HG03575 (cell line): ENCODE data around the gene SGIP1.

Experiments
- ATAC-seq: cut with Tn5 transposase; IDR thresholded peaks from one replicate; pipeline ENCODE4 v1.9.1; 2021; ENCODE audit not compliant: unreplicated experiment, insufficient number of reproducible peaks, low FRiP score; ENCODE audit errors: extremely low read depth

Gene SGIP1

GRCh38 chr1:66596191-66596590 lies 62.2 kb downstream of the SGIP1 start:
- ATAC-seq = no peak

GRCh38 chr1:66597500-66597899 lies 63.5 kb downstream of the SGIP1 start:
- ATAC-seq = no peak

- ATAC-seq = no peak
Observed at GRCh38 chr1:66598670-66599069, 64.7 kb downstream of the SGIP1 start.

- ATAC-seq = no peak
Observed at GRCh38 chr1:66599346-66599745, 65.4 kb downstream of the SGIP1 start.

- no peak for ATAC-seq
Observed at GRCh38 chr1:66599899-66600737, 66.2 kb downstream of the SGIP1 start.

GRCh38 chr1:66605419-66605997 lies 71.6 kb downstream of the SGIP1 start:
- no peak for ATAC-seq

- ATAC-seq = no peak
Observed at GRCh38 chr1:66606362-66607065, 72.6 kb downstream of the SGIP1 start.

GRCh38 chr1:66607458-66607857 lies 73.5 kb downstream of the SGIP1 start:
- ATAC-seq = no peak

GRCh38 chr1:66613187-66613586 lies 79.2 kb downstream of the SGIP1 start:
- ATAC-seq = no peak

- no peak for ATAC-seq
Observed at GRCh38 chr1:66617362-66618184, 83.6 kb downstream of the SGIP1 start.

GRCh38 chr1:66618390-66618789 lies 84.4 kb downstream of the SGIP1 start:
- no peak for ATAC-seq

GRCh38 chr1:66623812-66624211 lies 89.9 kb downstream of the SGIP1 start:
- ATAC-seq = no peak

- no peak for ATAC-seq
Observed at GRCh38 chr1:66624412-66625060, 90.6 kb downstream of the SGIP1 start.

- ATAC-seq = no peak
Observed at GRCh38 chr1:66626261-66626660, 92.3 kb downstream of the SGIP1 start.

GRCh38 chr1:66628926-66629325 lies 95.0 kb downstream of the SGIP1 start:
- no peak for ATAC-seq

GRCh38 chr1:66633159-66633558 lies 99.2 kb downstream of the SGIP1 start:
- ATAC-seq = no peak

GRCh38 chr1:66637146-66637545 lies 103.2 kb downstream of the SGIP1 start:
- no peak for ATAC-seq

- no peak for ATAC-seq
Observed at GRCh38 chr1:66641891-66642473, 108.0 kb downstream of the SGIP1 start.
